Fibroblast of lung (primary cell): ENCODE measurements around the gene CELSR3.
A peak's percentile ranks its signal among the peaks of the same experiment; 100 is the strongest.

Experiments
- CTCF ChIP-seq, 2 donors: IDR thresholded peaks in 1 of 2; conservative IDR thresholded peaks in 1 of 2; 1 replicate in 1 of 2; 2 replicates in 1 of 2; pipeline ENCODE4 v1.5.1; 2011 to 2012; ENCODE audit warnings: low read length in 2 of 2, control low read depth in 1 of 2, inconsistent platforms in 1 of 2, low read depth in 1 of 2, mild to moderate bottlenecking in 1 of 2
- EZH2 ChIP-seq: IDR thresholded peaks from 2 replicates; pipeline ENCODE4 v1.5.1; 2012; ENCODE audit warnings: low read length, control low read depth, mild to moderate bottlenecking; ENCODE audit errors: missing control alignments

- TF ChIP-seq CTCF (conservative IDR thresholded peaks at IDR 0.05 in 1 of 2, IDR thresholded peaks at IDR 0.05 in 1 of 2; ENCODE audit: low read depth in 1 of 2, low read length in 2 of 2) (no peak), EZH2 (peak; percentile 42)
These were observed at the start of gene CELSR3 for GRCh38 chr3:48662753-48663488.
